Gastrocnemius medialis (tissue), 4 donors: ENCODE data around the gene SRGAP3. TPM values are rescaled to one million over a fixed set of nuclear protein-coding genes. Genes with fewer than 3 reads are reported as not detected.

Experiments
- ATAC-seq, 2 donors: fragments of 150-250 bp; one replicate each; pipeline ENCODE4 v1.9.1; 2016
- DNase-seq, 2 donors: peaks; one replicate each; pipeline ENCODE4 v3.0.0-alpha.2; 2019
- H3K27ac ChIP-seq, 4 donors: fragments of 200-600 bp; sonication (generic); 1 replicate in 1 of 4; 2 replicates in 3 of 4; pipeline ENCODE4 v1.5.1; 2016 to 2018; ENCODE audit warnings: mild to moderate bottlenecking in 2 of 4, moderate library complexity in 1 of 4
- H3K27me3 ChIP-seq, 3 donors: fragments of 200-600 bp; sonication (generic) in 2 of 3; 1 replicate in 1 of 3; 2 replicates in 2 of 3; pipeline versions ENCODE4 v1.5.1 to v1.6.0; 2016 to 2019; ENCODE audit warnings: mild to moderate bottlenecking in 1 of 3, moderate library complexity in 1 of 3
- H3K36me3 ChIP-seq, 2 donors: fragments of 200-600 bp; sonication (generic) in 1 of 2; one replicate each; pipeline ENCODE4 v1.5.1; 2017 to 2018
- H3K4me1 ChIP-seq, 2 donors: fragments of 200-600 bp; sonication (generic) in 1 of 2; one replicate each; pipeline ENCODE4 v1.5.1; 2016 to 2017; ENCODE audit warnings: mild to moderate bottlenecking in 2 of 2
- H3K4me3 ChIP-seq, 4 donors: fragments of 200-600 bp; sonication (generic) in 3 of 4; 1 replicate in 1 of 4; 2 replicates in 3 of 4; pipeline ENCODE4 v1.5.1; 2016 to 2019; ENCODE audit warnings: mild to moderate bottlenecking in 2 of 4
- H3K9me3 ChIP-seq, 3 donors: fragments of 200-600 bp; sonication (generic) in 2 of 3; 1 replicate in 1 of 3; 2 replicates in 2 of 3; pipeline ENCODE4 v1.5.1; 2016 to 2019
- POLR2A ChIP-seq, 2 donors: fragments of 450-650 bp; IDR thresholded peaks; one replicate each; pipeline ENCODE4 v1.6.1; 2017; ENCODE audit warnings: antibody characterized with exemption in 2 of 2, mild to moderate bottlenecking in 2 of 2, moderate library complexity in 2 of 2
- in situ Hi-C, 4 donors: fragments of 200-750 bp; cut with MboI; loops; one replicate each; pipeline versions ENCODE4 v1.15.0 to v1.8.0; 2017; ENCODE audit warnings: low sequenced_read_pairs in 4 of 4
- intact Hi-C: fragments of 100-400 bp; cut with DNase I; formaldehyde crosslinking; loops from one replicate; pipeline ENCODE4 v1.15.1; 2023; ENCODE audit warnings: low total_unique reads
- total RNA-seq, 4 donors: library from RNA; depleted of rRNA; stranded (reverse); fragments of >200 nt; gene quantifications; one replicate each; pipeline versions ENCODE4 v1.1.0 to v1.2.3, GENCODE V29; 2016
- TF ChIP-seq, protein P1 (sequence below), 5 experiments: fragments of 450-650 bp in 3 of 5; fragments of 200-600 bp in 2 of 5; sonication (generic) in 2 of 5; IDR thresholded peaks in 4 of 5; conservative IDR thresholded peaks in 1 of 5; 1 replicate in 4 of 5; 2 replicates in 1 of 5; pipeline ENCODE4 v1.5.1; 2016 to 2019; ENCODE audit warnings: antibody characterized with exemption in 5 of 5, mild to moderate bottlenecking in 3 of 5, moderate library complexity in 3 of 5

SRGAP3 gene
- total RNA-seq, 4 donors from 2014 or later, result 1.3 to 2.3 (median 1.8) TPM

- Histone ChIP-seq H3K9me3 (no peaks in the 10 kb centered on the region), H3K27ac (no peak overlapping the region), H3K4me1 (no peaks in the 10 kb centered on the region), H3K4me3 (no peak overlapping the region), H3K27me3 (no peaks in the 10 kb centered on the region), H3K36me3 (no peaks in the 10 kb centered on the region)
- no peak for TF ChIP-seq POLR2A (IDR thresholded peaks at IDR 0.05)
- TF ChIP-seq, protein P1, sequence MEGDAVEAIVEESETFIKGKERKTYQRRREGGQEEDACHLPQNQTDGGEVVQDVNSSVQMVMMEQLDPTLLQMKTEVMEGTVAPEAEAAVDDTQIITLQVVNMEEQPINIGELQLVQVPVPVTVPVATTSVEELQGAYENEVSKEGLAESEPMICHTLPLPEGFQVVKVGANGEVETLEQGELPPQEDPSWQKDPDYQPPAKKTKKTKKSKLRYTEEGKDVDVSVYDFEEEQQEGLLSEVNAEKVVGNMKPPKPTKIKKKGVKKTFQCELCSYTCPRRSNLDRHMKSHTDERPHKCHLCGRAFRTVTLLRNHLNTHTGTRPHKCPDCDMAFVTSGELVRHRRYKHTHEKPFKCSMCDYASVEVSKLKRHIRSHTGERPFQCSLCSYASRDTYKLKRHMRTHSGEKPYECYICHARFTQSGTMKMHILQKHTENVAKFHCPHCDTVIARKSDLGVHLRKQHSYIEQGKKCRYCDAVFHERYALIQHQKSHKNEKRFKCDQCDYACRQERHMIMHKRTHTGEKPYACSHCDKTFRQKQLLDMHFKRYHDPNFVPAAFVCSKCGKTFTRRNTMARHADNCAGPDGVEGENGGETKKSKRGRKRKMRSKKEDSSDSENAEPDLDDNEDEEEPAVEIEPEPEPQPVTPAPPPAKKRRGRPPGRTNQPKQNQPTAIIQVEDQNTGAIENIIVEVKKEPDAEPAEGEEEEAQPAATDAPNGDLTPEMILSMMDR (IDR thresholded peaks at IDR 0.05 in 4 of 5, conservative IDR thresholded peaks at IDR 0.05 in 1 of 5), result no peak
- DNase-seq (no peak), ATAC-seq (no peak)
- intact Hi-C loops (no loop called here), in situ Hi-C loops (no loop called here)
These were observed 79.2 kb downstream of the SRGAP3 start for GRCh38 chr3:9169956-9170850.

DNA sequence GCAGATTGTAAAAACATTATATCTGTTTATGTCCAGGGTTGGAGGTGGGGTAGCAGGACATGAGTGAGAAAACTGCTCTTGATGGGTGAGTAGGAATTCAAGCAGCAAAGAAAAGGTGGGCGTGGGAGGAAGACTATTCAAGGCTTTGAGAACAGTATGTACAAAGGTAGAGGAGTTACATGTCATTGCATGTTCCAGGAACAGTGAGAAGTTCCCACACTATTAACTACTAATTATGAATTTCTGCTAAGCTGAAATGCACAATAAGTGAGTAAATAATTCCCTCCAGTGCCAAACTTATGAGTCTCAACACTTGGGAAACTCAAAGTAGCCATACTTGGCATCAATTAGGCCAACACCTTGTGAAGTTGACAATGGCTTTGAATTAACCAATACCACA is 80.1 kb downstream of the SRGAP3 start:
- Histone ChIP-seq H3K9me3 (no peaks in the 10 kb centered on the region), H3K27me3 (no peaks in the 10 kb centered on the region), H3K4me1 (no peaks in the 10 kb centered on the region), H3K27ac (no peak overlapping the region), H3K36me3 (no peaks in the 10 kb centered on the region), H3K4me3 (no peak overlapping the region)
- in situ Hi-C loops (no loop called here), intact Hi-C loops (no loop called here)
- no peak for TF ChIP-seq POLR2A (IDR thresholded peaks at IDR 0.05)
- TF ChIP-seq, protein P1 (IDR thresholded peaks at IDR 0.05 in 4 of 5, conservative IDR thresholded peaks at IDR 0.05 in 1 of 5), result no peak
- ATAC-seq (no peak), DNase-seq (no peak)

DNA sequence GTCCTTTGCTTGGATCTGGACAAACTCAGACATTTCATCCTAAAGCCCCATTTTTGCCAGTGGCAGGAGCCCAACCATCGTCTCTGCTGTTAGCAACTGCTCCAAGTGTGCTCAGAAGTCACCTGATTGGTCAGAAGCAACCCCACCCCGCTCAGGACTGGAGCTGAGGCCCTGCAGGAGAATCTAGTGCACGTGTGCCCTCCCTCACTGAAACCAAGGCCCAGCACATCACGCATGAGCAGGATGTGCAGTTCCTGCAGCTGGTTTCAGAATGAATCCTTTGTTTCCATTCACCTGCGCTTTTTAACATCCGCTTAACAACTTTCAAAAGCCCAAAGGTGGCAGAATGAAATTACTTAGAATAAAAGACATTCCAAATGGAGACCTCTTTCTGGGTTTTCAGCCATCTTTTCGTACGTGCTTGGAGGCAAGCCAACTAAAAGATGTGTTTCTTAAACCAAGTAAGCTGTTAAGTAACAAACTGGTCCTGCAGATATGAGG is 81.2 kb downstream of the SRGAP3 start:
- Histone ChIP-seq H3K36me3 (no peaks in the 10 kb centered on the region), H3K9me3 (no peaks in the 10 kb centered on the region), H3K4me1 (no peaks in the 10 kb centered on the region), H3K4me3 (no peak overlapping the region), H3K27me3 (no peaks in the 10 kb centered on the region), H3K27ac (no peak overlapping the region)
- intact Hi-C loops (no loop called here), in situ Hi-C loops (no loop called here)
- ATAC-seq (no peak), DNase-seq (no peak)
- no peak for TF ChIP-seq POLR2A (IDR thresholded peaks at IDR 0.05)
- TF ChIP-seq, protein P1 (IDR thresholded peaks at IDR 0.05 in 4 of 5, conservative IDR thresholded peaks at IDR 0.05 in 1 of 5), result no peak

GRCh38 chr3:9167222-9167621 is 82.2 kb downstream of the SRGAP3 start:
- Histone ChIP-seq H3K4me3 (no peak overlapping the region), H3K27me3 (no peaks in the 10 kb centered on the region), H3K27ac (no peak overlapping the region), H3K4me1 (no peaks in the 10 kb centered on the region), H3K36me3 (no peaks in the 10 kb centered on the region), H3K9me3 (no peaks in the 10 kb centered on the region)
- in situ Hi-C loops (no loop called here), intact Hi-C loops (no loop called here)
- no peak for TF ChIP-seq POLR2A (IDR thresholded peaks at IDR 0.05)
- TF ChIP-seq, protein P1 (IDR thresholded peaks at IDR 0.05 in 4 of 5, conservative IDR thresholded peaks at IDR 0.05 in 1 of 5), result no peak
- DNase-seq (no peak), ATAC-seq (no peak)
